COLO829 (cell line): Measurements from ENCODE around the gene EGFL6.
A peak's percentile ranks its signal among the peaks of the same experiment; 100 is the strongest.
"Not testable (repeated sequence)": the region's sequence is repeated elsewhere in the genome, so short reads cannot be mapped to it uniquely, and the experiment has no call there.

Experiments used
- DNase-seq: peaks from one replicate; pipeline ENCODE4 v3.0.0; 2012; ENCODE audit warnings: low spot score

The EGFL6 gene

GRCh38 chrX:13590914-13591313 is 21.5 kb downstream of the EGFL6 start:
- DNase-seq: no peak

GRCh38 chrX:13597874-13598273 is 28.5 kb downstream of the EGFL6 start:
- no peak for DNase-seq

GRCh38 chrX:13598877-13599276 is 29.5 kb downstream of the EGFL6 start:
- no peak for DNase-seq

GRCh38 chrX:13599491-13599890 is 30.1 kb downstream of the EGFL6 start:
- DNase-seq: no peak

- DNase-seq: no peak
Measured at GRCh38 chrX:13605611-13606010, 36.2 kb downstream of the EGFL6 start.

- DNase-seq: no peak
Measured at GRCh38 chrX:13607331-13607995, 38.1 kb downstream of the EGFL6 start.

- no peak for DNase-seq
Measured at GRCh38 chrX:13607996-13608365, 38.6 kb downstream of the EGFL6 start.

- no peak for DNase-seq
Measured at GRCh38 chrX:13614154-13614553, 44.8 kb downstream of the EGFL6 start.

GRCh38 chrX:13620207-13620606 is 50.8 kb downstream of the EGFL6 start:
- DNase-seq: no peak

GRCh38 chrX:13622401-13622964 is 53.1 kb downstream of the EGFL6 start:
- DNase-seq: no peak

GRCh38 chrX:13627306-13627705 is 57.9 kb downstream of the EGFL6 start:
- no peak for DNase-seq

GRCh38 chrX:13637224-13637623 is 67.8 kb downstream of the EGFL6 start:
- not testable (repeated sequence) for DNase-seq

- no peak for DNase-seq
Measured at GRCh38 chrX:13638021-13638420, 68.6 kb downstream of the EGFL6 start.

- DNase-seq: no peak
Measured at GRCh38 chrX:13638826-13639225, 69.4 kb downstream of the EGFL6 start.

- not testable (repeated sequence) for DNase-seq
Measured at GRCh38 chrX:13641684-13642083, 72.3 kb downstream of the EGFL6 start.

- DNase-seq: no peak
Measured at GRCh38 chrX:13645464-13646153, 76.2 kb downstream of the EGFL6 start.

GRCh38 chrX:13646154-13646549 is 76.8 kb downstream of the EGFL6 start:
- peak; percentile 24 for DNase-seq

GRCh38 chrX:13647709-13648212 is 78.4 kb downstream of the EGFL6 start:
- DNase-seq: peak; percentile 56

GRCh38 chrX:13648336-13648735 is 78.9 kb downstream of the EGFL6 start:
- DNase-seq: not testable (repeated sequence)

GRCh38 chrX:13649838-13650237 is 80.4 kb downstream of the EGFL6 start:
- no peak for DNase-seq

GRCh38 chrX:13650318-13650717 is 80.9 kb downstream of the EGFL6 start:
- no peak for DNase-seq

- no peak for DNase-seq
Measured at GRCh38 chrX:13651150-13651549, 81.7 kb downstream of the EGFL6 start.

- peak; percentile 3 for DNase-seq
Measured at GRCh38 chrX:13652287-13652793, 82.9 kb downstream of the EGFL6 start.
